Tibial nerve (tissue), 4 donors: ENCODE data around the gene ZSWIM8.

Experiments used
- EP300 ChIP-seq, 2 donors: sonication (generic); formaldehyde crosslinking; IDR thresholded peaks; one replicate each; pipeline ENCODE4 v1.6.1; 2017; ENCODE audit warnings: antibody characterized with exemption in 2 of 2, mild to moderate bottlenecking in 1 of 2
- POLR2A ChIP-seq, 2 donors: fragments of 450-650 bp; IDR thresholded peaks; one replicate each; pipeline ENCODE4 v1.6.1; 2017; ENCODE audit warnings: antibody characterized with exemption in 2 of 2, mild to moderate bottlenecking in 2 of 2, moderate library complexity in 2 of 2
- TF ChIP-seq, protein P1 (sequence below), 5 experiments: fragments of 200-600 bp in 3 of 5; fragments of 450-650 bp in 2 of 5; sonication (generic) in 3 of 5; IDR thresholded peaks; one replicate each; pipeline ENCODE4 v1.5.1; 2016 to 2019; ENCODE audit warnings: antibody characterized with exemption in 5 of 5, mild to moderate bottlenecking in 3 of 5, moderate library complexity in 2 of 5

DNA sequence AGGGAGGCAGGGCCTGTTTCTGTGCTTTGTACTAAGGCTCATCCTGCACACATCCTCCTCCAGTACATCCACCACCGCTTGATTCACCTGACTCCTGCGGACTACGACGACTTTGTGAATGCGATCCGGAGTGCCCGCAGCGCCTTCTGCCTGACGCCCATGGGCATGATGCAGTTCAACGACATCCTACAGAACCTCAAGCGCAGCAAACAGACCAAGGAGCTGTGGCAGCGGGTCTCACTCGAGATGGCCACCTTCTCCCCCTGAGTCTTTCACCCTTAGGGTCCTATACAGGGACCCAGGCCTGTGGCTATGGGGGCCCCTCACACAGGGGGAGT lies 15.8 kb downstream of the ZSWIM8 start:
- TF ChIP-seq POLR2A (IDR thresholded peaks at IDR 0.05) (no peak), EP300 (IDR thresholded peaks at IDR 0.05) (no peak)
- TF ChIP-seq, protein P1, sequence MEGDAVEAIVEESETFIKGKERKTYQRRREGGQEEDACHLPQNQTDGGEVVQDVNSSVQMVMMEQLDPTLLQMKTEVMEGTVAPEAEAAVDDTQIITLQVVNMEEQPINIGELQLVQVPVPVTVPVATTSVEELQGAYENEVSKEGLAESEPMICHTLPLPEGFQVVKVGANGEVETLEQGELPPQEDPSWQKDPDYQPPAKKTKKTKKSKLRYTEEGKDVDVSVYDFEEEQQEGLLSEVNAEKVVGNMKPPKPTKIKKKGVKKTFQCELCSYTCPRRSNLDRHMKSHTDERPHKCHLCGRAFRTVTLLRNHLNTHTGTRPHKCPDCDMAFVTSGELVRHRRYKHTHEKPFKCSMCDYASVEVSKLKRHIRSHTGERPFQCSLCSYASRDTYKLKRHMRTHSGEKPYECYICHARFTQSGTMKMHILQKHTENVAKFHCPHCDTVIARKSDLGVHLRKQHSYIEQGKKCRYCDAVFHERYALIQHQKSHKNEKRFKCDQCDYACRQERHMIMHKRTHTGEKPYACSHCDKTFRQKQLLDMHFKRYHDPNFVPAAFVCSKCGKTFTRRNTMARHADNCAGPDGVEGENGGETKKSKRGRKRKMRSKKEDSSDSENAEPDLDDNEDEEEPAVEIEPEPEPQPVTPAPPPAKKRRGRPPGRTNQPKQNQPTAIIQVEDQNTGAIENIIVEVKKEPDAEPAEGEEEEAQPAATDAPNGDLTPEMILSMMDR (IDR thresholded peaks at IDR 0.05) = no peak
